NCI-H524 (cell line): ENCODE measurements around the gene SIPA1L3.
A peak's percentile ranks its signal among the peaks of the same experiment; 100 is the strongest.

Experiments used
- DNase-seq, 2 experiments: peaks; one replicate each; lab custom pipeline; 2025; lab: John Stamatoyannopoulos, UW

Gene SIPA1L3

DNA sequence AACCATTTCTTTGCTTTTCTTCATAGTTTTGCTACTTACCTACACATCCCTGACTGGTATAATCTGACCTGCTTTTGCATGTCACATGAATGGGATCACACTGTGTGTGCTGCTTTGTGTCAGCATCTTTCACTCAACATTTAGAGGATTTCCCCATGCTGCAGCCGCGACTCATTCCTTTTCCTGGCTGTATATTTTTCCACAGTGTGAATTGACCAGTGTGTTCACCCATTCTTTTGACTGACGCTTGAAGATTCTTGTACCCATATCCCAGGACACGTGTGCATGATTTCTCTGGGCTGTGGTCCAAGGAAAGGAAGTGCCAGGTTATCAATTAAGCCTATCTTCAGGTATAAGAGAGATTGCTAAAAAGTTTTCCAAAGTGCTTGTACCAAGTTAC, 198.6 kb downstream of the SIPA1L3 start:
- no peak for DNase-seq

DNA sequence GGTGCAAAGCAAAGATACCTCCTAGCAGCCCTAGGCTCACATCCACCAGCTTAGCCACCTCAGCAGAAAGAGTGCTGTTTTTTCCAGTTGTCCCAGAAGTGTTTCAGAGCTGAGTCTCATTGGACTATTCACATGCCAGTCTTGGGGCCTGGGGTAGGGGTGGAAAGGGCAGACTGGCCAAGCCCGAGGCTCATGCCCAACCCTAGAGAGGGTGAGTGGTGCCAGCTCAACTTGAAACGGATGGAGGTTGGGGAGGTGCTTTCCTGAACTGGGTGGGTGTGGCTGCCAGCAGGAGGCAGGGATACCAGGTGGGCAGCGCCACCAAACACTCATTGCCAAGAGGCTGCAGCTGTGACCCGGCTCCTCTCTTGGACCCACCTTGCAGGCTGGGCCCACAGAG, 200.1 kb downstream of the SIPA1L3 start:
- no peak for DNase-seq

DNA sequence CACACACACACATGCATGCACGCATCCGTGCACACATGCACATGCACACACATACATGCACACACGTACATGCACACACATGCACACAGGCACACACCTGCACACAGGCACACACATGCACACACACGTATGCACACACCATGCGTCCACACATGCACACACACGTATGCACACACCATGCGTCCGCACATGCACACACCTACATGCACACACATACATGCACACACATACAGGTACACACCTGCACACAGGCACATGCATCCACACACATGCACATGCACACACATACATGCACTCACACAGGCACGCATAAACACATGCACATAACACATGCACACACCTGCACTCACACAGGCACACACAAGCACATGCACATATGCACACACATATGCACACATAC, 204.9 kb downstream of the SIPA1L3 start:
- no peak for DNase-seq

DNA sequence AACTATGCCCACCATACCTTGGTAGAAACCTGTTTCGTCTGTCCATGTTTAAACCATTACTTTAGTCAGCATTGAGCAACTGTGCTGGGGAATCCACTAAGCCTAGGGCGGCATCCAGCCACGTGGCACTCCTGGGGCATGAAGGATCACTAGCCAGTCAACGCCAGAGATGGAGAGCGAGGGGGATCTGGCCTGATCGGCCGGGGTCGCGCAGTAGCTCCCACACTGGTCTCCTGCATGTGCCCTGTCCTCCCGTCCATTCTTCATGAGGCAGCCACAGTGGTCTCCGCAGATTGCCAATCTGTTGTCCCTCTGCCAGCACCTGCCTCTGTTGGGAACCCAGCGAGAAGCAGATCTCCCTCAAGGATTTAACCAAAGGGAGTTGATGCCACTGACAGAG, 207.6 kb downstream of the SIPA1L3 start:
- no peak for DNase-seq

DNA sequence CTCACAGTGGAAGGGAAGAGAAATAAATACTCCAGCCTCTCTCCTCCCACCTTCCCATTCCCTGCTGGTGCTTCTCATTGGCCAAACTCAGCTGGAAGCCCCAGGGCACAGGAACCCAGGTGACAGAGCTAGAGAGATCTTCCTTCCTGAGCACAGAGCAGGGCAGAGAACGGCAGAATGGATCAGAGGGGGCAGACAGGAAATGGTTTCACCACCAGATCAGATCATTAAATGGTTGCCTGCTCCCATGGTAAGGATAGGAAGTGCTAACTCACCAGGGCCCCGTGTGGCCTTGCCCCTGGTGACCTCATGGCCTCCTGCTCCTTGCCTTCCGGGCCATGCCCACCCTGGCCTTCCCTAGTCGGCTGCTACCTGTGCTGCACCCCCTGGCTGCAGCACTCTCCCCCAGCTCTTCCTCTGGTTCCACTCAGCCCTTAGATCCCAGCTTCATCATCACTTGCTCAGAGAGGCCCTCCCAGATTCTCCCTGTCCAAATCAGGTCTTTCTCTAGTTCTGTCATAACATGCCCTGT, 208.3 kb downstream of the SIPA1L3 start:
- no peak for DNase-seq

DNA sequence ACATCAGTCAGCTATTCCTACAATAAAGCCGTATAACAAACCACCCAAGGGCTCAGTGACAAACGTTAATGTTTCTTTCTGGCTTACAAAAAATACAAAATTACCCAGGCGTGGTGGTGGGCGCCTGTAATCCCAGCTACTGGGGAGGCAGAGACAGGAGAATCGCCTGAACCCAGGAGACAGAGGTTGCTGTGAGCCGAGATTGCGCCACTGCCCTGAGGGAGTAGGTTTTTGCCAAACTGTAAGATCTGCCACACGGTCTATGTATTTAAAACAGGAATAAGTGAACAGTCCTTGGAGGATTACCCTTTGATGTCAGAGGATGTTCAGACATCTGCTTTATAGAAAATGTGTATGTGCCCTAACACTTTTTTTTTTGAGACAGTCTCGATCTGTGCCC, 211.2 kb downstream of the SIPA1L3 start:
- DNase-seq: no peak

DNA sequence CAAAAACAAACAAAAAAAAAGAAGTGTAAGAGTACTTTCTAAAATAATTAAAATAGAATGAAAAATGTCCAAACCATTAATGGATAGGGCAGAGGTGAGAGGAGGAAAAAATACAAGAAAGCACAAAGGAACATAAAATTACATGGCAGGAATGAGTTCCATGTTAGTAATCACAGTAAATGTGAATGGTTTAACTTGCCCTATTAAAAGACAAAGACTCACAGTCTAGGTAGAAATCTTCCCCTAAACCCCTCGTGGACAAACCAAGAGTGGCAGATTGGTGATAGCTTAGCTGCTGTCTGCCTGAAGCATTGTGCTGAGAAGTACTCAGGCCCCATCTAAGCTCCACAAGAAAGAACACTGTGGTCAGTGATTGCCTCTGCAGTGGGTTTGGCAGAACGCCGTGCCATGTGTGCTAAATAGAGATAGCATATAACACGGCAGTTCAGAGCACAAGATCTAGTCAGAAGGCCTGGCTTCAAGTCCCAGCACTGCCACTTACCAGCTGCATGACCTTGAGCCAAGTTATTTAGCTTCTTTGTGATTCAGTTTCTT, 213.5 kb downstream of the SIPA1L3 start:
- DNase-seq: peak in 1 of 2 experiments; percentile 45

DNA sequence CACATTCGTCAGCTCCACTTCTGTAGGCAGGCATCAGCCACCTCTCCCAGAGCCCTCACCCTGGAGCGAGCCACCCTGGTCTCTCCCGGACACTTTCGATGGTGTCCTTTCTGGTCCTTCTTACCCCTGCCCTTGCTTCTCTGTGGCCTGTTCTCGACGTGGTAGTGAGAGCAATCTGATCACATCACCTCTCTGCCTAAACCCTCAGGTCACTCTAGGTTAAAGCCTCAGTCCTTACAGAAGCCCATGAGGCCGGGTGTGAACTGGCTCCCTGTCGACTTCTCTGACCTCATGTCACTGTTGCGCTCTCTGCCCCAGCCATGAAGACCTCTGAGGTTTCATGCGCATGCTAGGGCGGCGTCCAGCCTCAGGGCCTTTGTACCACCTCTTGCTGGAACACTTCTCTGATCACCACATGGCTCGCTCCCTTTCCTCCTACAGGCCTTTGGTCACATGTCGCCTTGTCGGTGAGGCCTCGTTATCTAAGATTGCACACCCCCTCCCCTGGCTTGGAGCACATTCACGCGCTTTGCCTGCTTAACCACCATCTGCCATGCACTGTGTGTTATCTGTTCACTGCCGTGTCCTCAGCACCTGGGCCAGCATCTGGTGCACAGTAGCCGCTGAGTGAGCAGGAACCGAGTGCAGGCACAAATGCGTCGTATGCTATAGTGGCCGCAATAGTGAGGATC, 215.5 kb downstream of the SIPA1L3 start:
- peak; percentile 99 to 100 for DNase-seq

DNA sequence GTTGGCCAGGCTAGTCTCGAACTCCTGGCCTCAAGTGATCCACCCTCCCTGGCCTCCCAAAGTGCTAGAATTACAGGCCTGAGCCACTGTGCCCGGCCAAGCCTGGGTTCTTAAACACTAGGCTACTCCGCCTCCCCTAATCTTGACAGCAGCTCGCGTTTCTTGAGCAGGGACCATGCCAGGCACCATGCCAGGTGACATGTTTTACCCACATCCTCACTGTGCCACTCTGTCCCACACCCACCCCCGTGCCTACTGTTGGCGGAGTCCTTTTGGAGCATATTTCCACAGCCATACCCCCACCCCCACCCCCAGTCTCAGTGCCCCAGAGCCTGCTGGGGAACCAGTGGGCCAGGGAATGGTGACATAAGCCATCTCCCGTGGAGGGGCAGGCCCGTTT, 218.2 kb downstream of the SIPA1L3 start:
- peak in 1 of 2 experiments; percentile 43 for DNase-seq

DNA sequence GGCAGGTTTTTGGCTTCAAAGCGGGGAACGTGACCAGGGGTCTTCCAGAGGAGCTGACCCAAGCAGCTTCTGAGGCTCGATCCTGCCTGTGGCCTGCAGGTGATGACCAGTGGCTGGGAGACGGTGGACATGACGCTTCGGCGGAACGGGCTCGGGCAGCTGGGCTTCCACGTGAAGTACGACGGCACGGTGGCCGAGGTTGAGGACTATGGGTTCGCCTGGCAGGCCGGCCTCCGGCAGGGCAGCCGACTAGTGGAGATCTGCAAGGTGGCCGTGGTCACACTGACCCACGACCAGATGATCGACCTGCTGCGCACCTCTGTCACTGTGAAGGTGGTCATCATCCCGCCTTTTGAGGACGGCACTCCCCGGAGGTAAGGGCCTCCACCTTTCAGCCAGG, 223.4 kb downstream of the SIPA1L3 start:
- no peak for DNase-seq

DNA sequence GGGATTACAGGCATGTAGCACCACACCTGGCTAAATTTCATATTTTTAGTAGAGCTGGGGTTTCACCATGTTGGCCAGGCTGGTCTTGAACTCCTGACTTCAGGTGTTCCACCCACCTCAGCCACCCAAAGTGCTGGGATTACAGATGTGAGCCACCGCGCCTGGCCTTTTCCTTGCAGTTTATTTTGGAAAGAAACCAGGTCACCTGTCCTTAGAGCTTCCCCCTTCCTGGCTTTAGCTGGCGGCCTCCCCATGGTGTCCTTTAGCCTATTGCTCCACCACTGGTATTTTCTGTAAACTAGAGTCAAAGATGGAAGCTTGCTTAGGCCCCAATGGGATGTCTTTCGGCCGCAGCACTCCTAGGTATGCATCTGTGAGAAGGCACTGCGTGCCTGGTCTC, 225.8 kb downstream of the SIPA1L3 start:
- DNase-seq: no peak

DNA sequence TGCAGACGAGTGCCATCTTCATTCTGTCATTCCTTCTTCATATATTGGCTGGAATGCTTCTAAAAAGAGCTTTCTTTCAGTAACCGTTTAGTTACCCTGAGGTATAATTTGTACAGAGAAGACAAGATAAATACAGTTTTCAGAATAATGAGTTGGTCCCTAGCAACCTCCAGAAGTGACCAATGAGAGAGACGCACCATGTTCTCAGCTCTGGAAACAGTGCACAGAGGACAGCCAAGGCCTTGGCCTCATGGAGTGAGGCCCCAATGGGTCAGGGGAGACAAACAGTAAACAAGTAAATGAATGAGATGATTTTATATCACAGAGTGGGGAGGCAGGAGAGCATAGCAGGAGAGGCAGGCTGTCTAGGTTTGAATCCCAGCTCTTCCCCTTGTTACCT, 226.3 kb downstream of the SIPA1L3 start:
- no peak for DNase-seq

DNA sequence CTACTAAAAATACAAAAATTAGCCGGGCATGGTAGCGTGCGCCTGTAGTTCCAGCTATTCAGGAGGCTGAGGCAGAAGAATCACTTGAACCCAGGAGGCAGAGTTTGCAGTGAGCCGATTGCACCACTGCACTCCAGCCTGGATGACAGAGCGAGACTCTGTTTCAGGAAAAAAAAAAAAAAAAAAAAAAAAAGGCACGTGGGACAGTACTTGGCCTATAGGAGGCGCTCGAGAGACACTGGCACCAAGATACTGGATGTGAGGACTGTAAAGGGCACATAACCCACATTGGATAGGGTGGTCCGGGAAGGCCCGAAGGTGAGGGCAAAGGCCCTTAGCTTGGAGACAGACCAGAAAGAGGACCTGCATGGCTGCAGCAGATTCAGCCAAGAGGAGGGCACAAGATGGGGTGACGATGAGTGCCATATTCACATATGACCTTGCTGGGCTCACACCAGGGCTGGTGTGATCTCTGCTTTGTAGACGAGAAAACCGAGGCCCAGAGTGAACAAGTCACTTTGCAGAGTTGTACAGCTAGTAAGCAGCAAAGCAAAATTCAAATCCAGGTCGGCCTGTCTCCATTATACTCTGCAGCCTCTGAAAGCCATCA, 227.6 kb downstream of the SIPA1L3 start:
- peak; percentile 19 to 26 for DNase-seq

DNA sequence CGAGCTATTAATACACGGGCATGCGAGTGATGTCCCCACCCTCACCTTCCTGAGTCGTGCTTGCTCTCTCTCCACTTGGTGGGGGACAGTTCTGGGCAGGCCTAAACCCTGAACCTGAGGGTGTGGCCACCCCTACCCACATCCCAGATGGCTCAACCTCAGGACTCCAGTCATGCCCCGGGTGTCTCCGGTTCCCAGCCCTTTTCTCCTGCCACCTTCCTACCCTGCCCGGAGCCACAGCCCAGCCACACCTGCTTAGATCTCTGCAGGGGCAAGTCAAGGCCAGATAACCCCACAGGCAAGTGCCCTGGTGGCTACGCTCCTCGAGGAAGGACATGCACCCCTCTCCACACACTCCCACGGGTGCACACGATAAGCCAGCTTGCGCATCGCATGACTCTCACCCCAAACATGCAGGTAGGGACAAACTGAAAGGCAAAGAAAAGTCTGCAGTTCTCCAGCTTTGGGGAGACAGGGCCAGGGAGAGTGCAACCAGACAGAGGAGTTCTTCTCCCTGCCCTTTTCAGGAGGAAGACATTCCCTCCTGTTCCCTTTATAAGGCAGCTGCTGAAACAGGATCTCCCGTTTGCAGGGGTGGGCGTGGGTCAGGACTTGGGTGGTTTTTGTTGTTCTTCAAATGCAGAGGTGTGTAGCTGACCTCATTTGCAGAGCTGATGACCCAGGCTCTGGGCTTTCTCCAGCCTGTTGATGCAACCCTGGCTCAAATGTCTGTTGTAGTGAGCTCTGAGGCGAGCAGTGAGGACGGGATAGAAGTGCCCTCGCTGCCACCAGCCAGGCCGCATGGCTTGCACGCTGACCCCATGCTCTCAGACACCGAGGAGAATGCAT, 228.4 kb downstream of the SIPA1L3 start:
- DNase-seq: no peak

DNA sequence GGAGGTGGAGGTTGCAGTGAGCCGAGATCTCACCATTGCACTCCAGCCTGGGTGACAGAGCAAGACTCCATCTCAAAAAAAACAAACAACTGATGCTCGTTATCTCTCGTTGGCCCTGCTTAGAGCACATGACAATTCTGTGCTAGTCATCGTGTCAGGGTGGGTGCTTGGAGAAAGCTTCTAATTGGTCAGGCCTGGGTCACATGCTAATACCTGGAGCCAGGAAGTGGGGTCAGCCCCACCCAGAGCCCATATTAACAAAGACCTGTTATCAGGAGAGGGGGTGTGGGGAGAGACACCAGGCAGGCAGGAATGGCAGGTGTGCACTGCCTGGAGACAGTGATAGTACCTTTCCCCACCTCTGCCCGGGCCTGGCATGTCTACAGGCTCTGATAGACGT, 232.1 kb downstream of the SIPA1L3 start:
- no peak for DNase-seq

DNA sequence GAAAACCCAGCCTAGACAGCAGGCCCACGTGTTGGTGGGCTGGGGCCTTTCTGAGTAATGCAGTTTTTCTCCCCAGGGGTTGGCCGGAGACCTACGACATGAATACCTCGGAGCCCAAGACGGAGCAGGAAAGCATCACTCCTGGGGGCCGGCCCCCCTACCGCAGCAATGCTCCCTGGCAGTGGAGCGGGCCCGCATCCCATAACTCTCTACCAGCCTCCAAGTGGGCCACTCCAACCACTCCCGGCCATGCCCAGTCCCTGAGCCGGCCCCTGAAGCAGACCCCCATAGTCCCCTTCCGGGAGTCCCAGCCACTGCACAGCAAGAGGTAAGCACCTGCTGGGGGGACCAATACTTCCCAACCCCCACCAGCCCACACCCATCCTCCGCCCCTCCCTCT, 234.1 kb downstream of the SIPA1L3 start:
- DNase-seq: no peak

DNA sequence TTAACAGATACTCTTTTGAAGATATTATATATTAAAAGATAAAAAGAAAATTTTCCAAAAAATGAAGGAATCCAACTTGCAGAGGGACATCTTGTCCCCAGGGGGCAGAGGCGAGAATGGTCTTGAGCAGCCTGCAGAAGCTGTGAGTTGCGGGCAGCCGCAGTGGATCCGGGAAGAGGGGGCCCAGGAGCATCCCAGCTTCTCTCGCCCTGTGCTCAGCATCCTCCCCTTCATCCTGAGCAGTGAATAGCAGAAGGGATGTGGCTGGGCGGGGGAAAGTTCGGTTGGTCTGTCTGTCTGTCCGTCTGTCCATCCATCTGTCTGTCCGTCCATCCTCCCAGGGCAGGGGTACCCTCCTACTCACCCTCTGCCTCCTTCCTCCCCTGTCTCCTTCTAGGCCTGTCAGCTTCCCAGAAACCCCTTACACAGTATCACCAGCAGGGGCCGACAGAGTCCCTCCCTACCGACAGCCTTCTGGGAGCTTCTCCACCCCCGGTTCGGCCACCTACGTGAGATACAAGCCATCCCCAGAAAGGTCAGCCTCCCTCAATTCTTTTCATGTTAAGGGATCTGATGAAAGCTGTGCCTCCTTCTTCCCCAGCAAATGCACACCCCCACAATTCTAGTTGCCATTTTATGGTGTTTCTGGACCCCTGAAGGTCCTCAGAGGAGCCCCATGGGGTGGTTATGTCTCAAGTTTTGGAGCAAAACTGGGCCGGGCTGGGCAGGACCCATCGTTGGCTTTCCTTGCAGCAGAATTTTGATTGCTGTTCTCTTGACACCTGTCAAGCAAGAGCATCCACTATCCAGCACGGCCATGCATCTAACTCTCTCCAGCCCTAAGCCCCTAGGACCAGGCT, 235.4 kb downstream of the SIPA1L3 start:
- peak; percentile 27 to 77 for DNase-seq

DNA sequence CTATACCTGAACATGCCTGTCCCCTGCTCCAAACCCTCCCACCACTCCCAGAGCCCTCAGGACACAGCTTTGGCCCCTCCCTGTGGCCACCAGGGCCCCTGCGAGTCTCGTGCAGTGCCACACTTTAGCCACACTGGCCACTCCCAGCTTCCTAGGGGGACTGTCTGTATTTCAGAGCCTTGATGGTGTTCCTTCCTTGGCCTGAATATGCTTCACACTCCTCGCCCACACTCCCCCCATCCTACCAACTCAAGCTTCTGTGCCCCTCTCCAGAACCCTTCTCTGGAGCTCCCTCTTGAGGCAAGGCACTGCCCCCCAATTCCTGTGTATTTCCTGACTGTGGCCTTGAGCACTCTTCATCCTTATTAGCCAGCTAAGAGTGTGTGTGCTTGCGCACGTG, 236.8 kb downstream of the SIPA1L3 start:
- DNase-seq: no peak

DNA sequence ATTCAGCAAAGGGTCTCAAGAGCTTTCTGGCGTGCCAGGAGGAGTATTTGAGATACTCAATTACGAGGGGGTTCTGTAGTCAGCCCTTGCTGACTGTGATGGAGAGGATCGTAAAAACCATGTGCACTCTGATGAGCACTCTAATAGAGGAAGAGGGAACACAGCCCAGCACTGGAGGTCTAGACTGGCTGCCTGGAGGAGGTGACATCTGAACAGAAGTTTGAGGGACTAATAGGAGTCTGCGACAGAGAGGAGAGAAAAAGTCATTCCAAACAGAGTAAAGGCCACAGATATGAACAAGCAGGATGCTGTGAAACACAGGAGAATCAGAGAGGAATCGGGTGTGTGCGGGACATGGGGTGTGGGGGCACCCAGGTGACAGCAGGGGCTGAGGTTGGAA, 237.7 kb downstream of the SIPA1L3 start:
- no peak for DNase-seq

DNA sequence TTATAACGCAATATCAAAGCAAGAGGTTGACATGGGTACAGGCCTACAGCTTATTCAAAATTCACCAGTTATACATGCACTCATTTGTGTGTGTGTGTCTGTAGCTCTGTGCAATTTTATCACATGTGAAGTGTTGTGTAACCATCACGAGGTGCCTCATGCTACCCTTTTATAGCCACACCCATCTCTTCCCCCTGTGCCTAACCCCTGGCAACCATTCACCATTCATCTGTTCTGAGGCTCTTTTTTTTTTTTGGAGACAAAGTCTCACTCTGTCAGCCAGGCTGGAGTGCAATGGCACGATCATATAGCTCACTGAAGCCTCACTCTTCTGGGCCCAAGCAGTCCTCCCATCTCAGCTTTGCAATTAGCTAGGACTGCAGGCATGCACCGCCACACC, 238.6 kb downstream of the SIPA1L3 start:
- DNase-seq: no peak

DNA sequence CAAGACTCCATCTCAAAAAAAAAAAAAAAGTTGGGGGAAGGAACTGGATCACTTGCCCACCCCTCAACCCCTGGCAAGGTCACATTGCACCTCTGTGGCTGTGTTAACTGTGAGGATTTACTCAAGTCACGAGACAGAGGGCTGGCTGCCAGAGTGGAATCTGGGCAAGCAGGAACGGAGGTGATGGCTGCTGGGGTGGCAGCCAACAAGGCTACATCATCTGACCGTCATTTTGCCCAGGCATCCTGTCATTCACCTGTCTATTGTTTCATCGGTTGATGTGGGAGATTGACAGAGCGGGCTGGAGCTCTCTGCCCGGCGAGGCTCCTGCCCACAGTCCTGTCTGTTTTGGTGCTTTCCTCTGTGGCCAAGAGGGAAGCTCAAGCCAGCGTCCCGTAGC, 241.3 kb downstream of the SIPA1L3 start:
- DNase-seq: no peak

DNA sequence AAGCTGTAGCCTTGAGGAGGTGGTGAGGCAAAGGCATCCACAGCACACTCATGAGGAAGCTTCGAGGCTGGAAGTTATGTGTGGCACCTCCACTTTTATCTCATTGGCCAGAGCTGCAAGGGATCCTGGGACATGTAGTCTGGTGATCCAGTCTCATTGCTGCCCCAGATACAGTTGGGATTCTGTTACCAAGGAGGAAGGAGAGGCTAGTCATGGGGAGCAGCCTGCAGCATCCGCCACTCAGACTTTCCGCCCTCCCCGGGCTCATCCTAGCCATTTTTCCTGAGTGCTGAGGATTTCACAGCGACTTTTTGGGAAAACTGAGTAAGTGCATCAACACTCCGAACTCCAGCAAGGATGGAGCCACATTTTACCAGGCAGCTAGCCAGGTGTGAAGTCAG, 242.7 kb downstream of the SIPA1L3 start:
- no peak for DNase-seq
